CD4-positive, alpha-beta T cell treated with Interleukin-12 subunit alpha and Interleukin-12 subunit beta, for 1 hour (primary cell): ENCODE measurements around the gene MICAL2.

Experiments used
- DNase-seq: peaks from one replicate; pipeline ENCODE4 v3.0.0-alpha.2; 2020

MICAL2 gene

DNA sequence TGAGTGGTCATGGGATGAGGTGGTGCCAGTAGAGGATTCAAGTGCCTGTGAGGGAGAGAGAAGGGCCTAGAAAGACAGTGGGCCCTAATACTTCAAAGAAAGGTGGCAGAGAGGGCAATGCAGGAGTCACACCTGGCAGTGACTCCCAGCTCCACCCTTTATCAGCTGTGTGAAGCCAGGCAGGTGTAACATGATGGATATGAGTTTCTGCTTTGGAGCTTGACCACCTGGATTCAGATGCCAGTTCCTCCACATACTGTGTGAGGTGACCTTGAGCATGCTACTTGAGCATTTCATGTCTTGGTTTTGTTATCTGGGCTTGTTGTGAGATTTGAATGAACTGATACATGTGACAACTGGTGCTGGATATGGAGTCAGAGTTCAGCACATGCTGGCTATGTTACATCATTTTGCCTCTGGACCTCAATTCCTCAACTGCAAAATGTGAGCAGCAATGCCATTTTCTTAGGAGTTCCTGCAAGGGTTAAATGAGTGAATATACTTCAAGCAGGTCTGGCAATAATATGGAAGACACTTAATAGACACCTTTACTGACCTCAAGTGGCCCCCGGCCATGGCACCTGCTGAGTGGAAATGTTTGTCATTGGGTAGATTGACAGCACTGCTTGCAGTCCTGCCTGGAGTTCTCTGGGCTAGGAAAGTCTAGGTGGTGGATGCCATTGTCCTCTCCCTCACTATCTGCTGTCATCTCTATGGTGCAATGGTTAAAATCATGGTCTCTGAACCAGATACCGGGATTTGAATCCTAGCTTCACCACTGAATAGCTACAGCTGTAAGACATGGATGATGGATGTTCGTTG lies 83.3 kb downstream of the MICAL2 start:
- no peak for DNase-seq

DNA sequence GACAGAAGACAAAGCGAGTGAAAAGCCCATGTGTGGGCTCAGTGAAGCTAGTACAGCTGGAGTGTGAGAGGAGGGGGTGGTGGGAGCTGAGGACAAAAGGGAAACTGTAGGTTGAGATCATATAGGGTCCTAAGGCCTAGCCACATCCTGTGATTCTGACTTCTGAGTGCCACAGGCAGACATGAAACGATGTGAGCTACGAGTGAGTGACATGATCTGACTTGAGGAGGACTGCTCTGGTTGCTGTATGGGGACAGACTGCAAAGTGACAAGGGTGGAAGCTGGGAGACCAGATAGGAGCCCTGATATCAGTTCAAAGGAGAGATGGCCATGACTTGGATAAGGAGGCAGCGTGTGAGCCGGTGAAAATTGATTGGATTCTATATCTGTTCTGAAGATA lies 85.4 kb downstream of the MICAL2 start:
- peak; percentile 63 for DNase-seq

DNA sequence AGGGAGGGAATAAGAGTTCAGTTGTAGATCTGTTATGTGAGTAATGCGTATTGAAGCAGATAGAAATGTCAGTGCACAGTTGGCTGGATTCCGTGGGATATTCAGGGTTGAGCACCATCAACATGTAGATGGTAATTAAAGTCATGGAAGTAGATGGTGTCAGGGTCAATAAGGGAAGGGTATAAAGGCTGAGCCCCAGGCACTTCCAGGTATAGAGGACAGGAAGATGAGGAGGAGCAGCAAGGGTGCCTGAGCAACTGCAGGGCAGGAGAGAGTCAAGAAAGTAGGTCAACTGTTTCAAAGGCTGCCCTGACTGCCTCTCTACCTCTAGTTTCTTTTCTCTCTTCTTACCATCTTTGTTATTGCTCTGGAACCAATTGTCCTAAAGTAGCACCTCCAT lies 85.9 kb downstream of the MICAL2 start:
- DNase-seq = peak; percentile 30

DNA sequence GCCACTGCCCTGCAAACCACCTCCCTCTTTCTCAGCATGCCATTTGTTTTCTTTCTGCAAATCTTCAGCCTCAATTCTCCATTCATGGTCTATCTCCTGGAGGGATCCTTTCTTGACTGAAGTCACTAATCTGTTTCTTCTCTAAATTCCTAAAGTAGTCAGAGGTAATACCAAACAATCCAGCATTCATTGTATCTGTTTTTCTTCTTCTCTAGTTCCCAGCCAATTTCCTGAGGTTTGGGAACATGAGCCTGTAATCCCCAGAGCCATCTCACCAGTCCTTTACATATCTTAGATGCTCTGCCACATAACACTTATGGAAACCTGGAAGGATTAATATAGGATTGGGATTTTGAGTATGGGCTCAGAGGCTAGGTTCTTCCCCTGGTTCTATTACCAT lies 86.5 kb downstream of the MICAL2 start:
- no peak for DNase-seq

DNA sequence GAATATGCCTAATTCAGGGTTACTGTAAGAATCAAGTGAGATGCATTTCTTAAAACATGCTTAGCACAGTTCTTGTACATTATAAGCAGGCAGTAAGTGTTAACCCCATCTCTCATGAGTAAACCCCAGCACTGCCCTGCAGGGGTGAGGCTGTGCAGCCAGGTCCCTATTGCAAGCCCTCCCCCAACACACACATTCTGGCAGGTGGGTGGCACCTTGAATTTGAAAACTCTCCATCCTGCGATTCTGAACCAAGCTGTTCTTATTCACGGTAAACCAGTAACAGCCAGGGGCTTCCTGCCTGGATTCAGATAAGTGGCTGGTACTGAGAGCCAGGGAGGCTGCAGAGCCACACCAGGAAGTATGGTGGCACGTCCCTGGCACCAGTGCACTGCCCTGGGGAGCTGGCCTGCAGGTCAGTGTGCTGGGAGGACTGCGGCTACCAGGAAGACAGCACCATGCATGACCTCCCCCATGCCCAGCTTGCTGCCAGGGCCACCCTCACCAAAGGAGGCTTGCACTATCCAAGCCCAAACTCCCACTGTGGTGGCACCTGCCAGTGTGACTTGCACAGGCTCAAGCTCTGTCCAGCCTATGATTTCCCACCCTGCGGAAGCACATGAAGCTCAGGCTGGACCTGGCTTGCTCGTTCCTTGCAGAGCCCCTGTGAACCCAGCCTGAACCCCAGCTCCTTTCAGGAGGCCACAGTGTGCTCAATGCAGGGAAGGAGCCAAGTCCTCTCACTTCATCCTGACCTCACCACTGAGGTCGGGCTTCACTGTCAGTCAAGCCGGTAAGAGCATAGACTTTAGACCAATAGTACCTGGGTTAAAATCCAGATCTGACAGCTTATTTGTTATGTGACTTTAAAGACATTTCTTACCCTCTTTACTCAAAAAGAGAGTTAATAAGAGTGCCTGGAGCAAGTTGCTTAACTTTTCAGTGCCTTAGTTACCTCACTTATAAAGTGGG lies 88.1 kb downstream of the MICAL2 start:
- no peak for DNase-seq

DNA sequence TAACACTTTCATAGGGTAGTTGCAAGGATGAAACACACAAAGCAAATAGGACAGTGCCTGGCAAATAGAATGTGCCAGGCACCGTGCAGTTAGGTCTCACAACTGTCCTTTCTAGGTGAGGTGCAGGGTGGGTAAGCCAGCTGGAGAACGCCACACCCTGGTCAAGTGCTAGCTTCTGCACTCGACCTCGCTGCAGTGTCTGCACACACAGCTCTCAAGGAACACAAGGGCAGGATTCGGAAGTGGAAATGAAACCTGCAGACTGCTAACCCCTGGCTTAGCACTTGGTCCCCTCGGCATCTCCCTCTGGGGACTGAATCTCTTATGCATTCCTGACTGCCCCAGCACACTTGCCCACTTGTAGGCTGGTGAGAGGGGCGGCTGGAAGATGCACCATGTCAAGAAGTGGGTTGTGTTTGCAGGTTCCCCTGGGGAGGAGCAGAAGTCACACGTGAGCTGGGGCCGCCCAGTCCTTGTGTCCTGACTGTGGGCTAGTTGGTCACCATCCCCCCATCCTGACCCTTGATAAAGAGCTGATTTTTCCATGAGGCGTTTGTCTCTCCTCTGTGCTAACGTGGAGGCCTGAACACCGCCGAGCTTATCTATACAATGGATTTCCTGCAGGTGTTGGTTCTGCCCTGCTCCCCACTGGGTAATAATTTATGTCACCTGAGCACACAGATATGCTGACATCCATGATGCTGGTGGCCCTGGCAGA lies 89.0 kb downstream of the MICAL2 start:
- DNase-seq = no peak

DNA sequence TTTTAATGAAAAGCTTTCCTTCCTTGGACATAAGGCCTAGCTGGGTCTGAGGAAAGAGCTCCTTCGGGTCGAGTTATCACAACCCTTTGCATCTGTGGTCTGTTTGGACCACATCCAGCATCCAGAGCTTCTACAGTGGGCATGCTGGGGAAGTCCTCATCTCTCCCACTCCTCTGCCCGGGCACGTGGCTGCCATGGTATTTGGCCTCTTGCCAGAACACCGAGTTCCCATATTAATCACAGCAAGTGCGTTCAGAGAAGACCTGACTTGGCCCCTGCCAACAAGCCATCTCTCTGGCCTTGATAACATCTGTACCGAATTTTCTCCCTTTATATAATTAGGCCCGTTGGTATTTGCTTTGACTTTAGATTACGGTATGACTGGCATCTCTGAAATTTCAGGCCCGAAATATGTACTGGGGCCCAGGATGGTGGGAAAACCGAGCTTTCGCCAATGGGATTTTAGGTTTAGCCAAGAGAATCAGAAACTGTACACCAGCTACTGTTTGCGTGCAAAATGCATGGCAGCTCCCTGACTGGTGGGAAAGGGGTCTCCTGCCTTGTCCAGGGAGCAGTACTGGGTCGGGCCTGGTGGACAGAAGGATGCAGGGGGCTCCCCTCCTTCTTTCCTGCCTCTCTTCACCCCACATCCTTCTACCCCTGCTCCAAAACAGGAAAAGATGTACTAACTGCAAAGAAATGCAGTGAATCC lies 90.0 kb downstream of the MICAL2 start:
- DNase-seq = no peak

DNA sequence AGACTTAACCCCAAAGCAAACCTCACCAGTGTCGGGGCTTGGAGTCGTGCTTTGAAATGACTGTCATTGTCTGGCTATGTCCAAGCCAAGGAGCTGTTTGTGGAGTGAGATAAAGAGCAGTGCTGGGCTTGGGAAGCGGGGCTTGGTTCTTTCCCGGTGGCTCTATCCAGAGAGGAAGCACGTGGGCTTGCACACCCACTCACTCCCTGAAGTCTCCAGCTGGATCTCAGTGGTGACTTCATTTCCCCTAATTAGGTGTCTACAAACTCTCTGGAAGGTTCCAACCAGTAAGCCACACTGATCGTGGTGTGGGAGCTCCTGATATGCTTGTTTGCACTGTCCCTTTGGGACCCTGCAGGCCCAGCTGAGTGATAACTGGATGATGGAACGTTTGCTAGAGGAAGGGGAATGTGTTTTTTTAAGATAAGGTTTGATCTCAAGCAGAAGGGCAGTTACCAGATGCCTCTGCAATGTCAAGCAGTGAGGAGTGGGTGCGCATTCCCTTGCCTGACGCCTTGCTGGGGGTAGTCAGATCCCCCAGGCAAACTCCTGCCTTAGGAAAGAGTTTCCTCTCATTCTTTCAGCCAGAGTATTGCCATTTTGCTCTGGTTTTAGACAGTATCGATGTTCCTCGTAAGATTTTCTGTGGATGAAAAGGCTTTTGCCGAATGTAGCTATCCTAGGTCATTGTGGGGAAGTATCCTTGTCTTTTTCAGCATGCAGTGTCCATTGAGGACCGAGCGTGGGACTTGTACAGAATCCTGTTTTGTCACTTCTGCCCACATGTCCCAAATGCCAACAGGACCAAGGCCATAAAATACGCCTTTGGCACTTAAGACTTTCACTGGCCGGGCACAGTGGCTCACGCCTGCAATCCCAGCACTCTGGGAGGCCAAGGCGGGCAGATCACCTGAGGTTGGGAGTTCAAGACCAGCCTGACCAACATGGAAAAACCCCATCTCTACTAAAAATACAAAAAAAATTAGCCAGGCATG lies 90.9 kb downstream of the MICAL2 start:
- DNase-seq = no peak

DNA sequence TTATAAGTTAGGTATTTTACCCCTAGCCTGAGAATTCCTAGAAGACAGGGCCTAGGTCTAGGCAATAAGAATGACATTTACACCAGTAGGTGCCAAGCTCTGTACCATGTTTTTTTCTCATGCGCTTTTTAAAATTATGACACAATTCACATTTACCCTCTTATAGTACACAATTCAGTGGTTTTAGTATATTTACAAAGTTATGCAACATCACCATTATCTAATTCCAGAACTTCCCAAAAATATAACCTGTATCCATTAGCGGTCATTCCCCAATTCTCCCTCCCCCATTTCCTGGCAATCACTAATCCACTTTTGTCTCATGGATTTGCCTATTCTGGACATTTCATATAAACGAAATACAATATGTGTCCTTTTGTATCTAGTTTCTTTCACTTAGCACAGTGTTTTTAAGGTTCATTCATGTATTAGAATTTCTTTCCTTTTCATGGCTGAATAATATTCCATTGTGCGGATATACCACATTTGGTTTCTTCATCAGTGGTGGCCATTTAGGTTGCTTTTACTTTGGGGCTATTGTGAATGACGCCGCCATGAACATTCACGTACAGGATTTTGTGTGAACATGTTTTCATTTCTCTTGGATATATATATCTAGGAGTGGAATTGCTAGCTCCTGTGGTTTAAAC lies 92.4 kb downstream of the MICAL2 start:
- no peak for DNase-seq

DNA sequence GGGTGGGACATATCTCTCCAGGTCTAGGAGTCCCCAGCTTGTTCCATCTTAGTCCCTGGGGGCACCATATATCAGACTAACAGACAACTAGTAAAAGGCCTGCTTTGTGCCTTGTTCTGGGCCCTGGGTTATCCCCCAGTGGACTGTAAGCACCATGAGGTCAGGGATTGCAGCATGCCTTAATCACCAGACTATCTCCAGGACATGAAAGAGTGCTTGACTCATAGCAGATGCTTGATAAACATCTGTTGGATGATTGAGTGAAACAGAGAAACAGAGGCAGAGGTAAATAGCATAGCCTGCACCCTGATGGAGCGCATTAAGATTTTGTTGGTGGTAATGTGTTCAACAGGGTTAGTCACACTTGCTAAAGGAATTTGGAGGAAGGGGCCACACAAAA lies 94.1 kb downstream of the MICAL2 start:
- DNase-seq = no peak

DNA sequence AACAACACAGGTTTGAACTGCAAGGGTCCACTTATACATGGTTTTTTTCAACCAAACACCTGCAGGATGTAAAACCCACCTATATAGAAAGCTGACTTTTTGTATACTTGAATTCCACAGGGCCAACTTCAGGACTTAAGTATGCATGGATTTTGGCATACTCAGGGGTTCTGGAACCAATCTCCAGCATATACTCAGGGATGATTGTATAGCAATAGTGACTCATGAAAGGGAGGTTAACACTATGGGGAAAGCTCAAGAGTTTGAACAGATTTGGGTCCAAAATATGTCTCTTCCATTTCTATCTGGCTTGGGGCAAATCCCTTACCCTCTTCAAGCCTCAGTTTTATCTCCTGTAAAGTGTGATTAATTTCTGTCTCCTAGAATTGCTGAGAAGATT lies 94.9 kb downstream of the MICAL2 start:
- DNase-seq = no peak

DNA sequence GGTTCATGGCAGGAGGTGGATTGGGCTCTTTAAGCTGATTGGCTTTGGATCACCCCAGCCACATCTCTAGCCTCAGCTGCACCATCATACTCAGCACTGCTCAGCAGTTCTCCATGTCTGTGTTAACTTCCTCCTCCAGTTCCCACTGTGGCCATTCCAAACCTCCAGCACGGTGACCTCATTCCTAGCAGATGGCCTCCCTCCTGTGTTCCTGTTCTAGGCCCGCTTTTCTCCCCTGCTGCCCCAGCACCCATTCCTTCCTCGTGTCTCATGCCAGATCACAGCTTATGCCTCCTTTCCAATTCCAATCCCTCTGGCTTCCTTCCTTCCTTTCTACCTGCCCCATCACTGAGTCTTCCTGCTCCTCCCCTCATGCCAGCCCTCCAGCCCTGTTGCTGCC lies 96.1 kb downstream of the MICAL2 start:
- no peak for DNase-seq

DNA sequence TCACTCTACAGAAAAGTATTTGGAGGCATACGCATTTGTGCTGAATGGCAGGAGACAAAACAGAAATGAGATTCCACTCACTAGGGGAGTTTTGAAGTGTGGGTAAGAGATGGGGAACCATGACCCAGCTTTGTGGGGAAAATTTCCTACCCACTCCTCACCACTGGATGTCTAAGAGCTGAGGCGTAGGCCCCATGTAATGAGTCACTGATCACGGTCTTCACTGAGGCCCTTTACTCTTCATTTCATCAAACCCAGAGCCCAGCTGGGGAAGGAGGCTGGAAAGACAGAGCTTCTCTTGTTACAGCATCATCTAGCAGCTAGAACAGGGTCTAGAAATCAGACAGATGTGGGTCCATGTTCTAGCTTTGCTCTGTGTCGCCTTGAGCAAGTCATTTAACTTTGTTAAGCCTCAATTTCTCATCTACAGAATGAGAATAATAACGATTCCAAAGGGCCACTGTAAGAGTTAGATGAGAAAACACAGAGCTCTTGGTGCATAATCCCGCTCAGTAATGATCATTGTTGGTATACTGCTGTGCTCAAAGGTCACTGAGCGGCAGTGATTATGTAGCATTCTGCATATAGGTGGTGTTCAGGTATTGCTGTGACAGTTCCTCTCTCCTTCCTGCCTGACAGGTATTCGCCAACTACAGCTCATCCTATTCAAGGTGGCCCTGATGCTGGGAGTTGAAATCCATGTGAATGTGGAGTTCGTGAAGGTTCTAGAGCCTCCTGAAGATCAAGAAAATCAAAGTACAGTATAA lies 97.2 kb downstream of the MICAL2 start:
- no peak for DNase-seq

DNA sequence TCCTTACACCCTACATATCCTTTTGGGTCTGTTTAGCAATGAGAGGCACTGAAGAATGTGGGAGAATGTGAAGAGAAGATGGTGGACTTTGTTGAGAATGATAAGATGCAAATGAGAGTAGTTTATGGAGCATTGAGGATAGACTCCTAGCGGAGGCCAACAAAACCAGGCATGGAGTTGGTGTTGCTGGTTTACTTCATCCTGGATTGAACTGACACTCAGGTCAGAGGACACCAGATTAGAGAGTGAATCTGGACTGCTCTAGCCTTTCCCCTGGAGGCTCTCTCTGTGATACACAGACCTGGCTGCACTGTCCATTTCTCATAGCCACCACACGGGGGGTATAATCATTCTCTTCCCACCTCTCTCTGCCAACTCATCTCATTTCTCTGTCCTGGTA lies 98.7 kb downstream of the MICAL2 start:
- no peak for DNase-seq

DNA sequence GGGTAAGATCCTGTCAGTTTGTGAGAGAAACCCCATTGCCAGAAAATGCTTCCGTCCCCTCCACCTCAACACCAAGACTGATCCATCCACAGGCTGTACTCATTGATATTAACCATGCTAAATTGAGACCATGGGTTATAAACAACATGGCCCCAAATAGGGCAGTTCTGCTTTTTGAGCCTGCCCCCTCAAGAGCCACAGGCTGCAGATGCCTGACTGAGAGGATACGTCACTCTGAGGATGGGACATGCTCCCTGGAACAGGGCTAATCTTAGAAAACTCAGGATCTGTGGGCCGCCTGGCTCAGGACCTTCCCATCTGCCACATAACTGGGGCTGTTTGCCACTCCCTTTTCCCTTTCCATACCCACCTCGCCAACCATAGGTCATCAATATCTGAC lies 99.8 kb downstream of the MICAL2 start:
- no peak for DNase-seq

DNA sequence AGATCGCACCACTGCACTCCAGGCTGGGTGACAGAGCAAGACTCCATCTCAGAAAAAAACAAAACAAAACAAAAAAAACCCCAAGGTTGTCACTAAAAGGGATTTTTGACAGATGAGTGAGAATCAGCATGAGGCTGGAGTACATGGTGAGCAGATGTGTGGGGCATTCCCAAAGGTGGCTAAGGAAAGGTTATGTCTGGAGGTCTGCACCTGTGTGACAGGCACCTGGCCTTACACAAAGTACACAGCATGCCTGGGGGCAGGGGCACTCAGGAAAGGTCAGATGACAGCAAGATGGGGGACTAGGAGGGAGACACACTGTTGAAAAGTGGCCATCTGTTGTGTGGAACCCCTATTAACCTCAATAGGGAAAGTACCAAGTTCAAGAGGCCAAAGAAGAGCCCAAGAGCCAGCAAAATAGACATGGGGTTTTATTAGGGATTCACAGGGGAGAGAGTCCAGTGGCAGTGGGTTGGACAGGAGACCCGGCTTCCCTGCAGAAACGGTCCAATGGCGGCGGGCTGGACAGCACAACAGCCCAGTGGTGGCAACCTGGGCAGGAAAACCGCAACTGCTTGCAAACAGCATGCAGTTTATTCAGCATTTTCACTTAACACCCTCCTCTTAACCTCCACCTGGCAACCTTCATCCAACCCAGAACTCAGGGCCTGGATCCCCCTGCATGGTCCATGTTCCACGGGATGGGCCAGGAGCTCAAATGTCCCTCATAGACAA lies 101.1 kb downstream of the MICAL2 start:
- DNase-seq = no peak

DNA sequence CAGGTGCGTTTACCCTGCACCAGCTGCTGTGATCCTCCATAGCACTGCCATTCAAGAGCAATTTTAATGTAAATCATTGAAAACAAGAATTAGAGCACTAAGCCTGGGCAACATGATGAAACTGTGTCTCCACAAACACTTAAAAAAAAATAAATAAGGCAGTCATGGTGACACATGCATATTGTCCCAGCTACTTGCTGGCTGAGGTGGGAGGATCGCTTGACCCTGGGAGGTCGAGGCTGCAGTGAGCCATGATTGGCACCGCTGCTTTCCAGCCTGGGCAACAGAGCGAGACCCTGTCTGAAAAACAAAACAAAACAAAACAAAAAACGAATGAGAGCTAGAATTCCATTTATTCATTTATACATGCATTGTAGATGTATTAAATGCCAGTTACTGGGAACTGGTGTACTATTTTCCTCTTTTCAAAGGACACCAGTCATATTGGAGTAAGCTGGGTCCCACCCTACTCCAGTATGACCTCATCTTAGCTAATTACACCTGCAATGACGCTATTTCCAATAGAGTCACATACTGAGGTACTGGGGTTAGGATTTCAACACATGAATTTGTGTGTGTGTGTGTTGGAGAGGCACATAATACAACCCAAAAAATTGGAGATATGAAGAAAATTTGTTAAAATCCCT lies 101.9 kb downstream of the MICAL2 start:
- no peak for DNase-seq

DNA sequence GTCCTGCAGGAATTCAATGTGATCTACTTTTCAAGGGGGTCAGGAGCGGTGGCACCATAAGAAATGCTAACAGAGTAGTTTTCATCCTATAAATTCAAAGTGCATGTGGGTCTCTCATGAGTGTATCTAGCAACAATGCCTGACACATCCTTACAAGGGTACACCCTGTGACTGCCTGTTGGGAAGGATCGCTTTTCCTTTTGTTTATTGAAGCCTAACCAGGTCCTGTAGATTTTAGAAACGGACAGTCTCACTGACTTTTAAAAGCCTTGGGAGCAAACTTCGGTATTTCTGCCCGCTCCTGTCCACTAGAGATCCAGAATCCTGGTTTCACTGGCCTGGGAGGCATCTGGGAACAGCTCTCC lies 102.4 kb downstream of the MICAL2 start:
- DNase-seq = no peak

DNA sequence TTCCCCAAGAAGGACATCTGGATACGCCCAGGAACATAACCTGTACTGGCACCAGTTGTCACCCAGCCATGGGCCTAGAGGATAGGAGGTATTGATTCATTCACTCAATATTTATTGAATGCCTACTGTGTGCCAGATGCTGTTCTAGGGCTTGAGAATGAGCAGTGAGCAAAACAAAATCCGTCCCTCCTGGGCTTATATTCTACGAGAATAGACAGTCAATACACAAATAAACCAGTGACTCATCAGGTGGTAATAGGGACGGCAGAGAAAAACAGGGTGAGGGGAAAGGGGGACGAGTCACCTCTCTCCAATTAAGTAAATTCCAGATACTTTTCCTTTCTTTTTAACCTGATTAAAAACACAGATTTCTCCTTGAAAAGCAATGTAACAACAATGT lies 103.5 kb downstream of the MICAL2 start:
- DNase-seq = no peak
